Mesothelial cell of epicardium (in vitro differentiated cells): ENCODE measurements around the gene CEP192. TPM values are rescaled to one million over a fixed set of nuclear protein-coding genes. Genes with fewer than 3 reads are reported as not detected.
"Not testable (repeated sequence)": the region's sequence is repeated elsewhere in the genome, so short reads cannot be mapped to it uniquely, and the experiment has no call there.

Experiments used
- DNase-seq, 2 experiments: peaks; one replicate each; pipeline ENCODE4 v3.0.0; 2021; ENCODE audit warnings: low spot score in 2 of 2; ENCODE audit not compliant: unreplicated experiment in 2 of 2
- H3K27ac Mint-ChIP-seq: 2 replicates; pipeline ENCODE4 v1.8.0; 2021; ENCODE audit warnings: mixed read lengths
- H3K27me3 Mint-ChIP-seq: 2 replicates; pipeline ENCODE4 v1.8.0; 2021; ENCODE audit warnings: low read depth, mixed read lengths
- H3K36me3 Mint-ChIP-seq: 2 replicates; pipeline ENCODE4 v1.8.0; 2021; ENCODE audit warnings: mixed read lengths
- H3K4me1 Mint-ChIP-seq: 2 replicates; pipeline ENCODE4 v1.8.0; 2021; ENCODE audit warnings: mixed read lengths
- H3K4me3 Mint-ChIP-seq: 2 replicates; pipeline ENCODE4 v1.8.0; 2021; ENCODE audit warnings: mild to moderate bottlenecking, moderate library complexity, mixed read lengths
- H3K9me3 Mint-ChIP-seq: 2 replicates; pipeline ENCODE4 v1.8.0; 2021; ENCODE audit warnings: mixed read lengths
- total RNA-seq: library from RNA; stranded (reverse); gene quantifications from 3 replicates; pipeline ENCODE4 v1.2.1, GENCODE V29; 2021
- TF ChIP-seq, protein P1 (sequence below): fragments of 200-600 bp; sonication (generic); IDR thresholded peaks from one replicate; pipeline ENCODE4 v1.5.0; 2021; ENCODE audit warnings: antibody characterized with exemption; ENCODE audit not compliant: unreplicated experiment

The CEP192 gene
- total RNA-seq, 1 donor from 2014 or later = 34.6 TPM

DNA sequence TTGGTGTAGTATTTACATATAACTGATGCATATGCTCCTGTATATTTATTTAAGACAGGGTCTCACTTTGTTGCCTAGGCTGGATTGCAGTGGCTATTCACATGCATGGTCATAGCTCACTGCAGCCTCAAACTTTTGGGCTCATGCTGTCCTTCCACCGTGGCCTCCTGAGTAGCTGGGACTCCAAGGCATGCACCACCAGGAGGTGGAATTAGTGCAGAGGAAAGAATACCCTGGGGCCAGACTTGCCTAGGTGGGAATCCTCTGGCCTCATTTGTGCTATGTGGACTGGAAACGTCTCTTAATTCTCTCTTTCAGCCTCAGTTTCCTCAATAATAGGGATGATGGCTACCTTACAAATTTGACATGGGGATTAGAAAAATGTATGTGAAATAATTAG is 2.3 kb downstream of the CEP192 start:
- Mint-ChIP-seq H3K9me3 (no peaks in the 10 kb centered on the region), H3K27me3 (no peaks in the 10 kb centered on the region), H3K36me3 (no peaks in the 10 kb centered on the region), H3K4me3 (no peak overlapping the region), H3K4me1 (peaks cover 26% of the 10 kb centered on the region), H3K27ac (no peak overlapping the region)
- DNase-seq = no peak
- TF ChIP-seq, protein P1, sequence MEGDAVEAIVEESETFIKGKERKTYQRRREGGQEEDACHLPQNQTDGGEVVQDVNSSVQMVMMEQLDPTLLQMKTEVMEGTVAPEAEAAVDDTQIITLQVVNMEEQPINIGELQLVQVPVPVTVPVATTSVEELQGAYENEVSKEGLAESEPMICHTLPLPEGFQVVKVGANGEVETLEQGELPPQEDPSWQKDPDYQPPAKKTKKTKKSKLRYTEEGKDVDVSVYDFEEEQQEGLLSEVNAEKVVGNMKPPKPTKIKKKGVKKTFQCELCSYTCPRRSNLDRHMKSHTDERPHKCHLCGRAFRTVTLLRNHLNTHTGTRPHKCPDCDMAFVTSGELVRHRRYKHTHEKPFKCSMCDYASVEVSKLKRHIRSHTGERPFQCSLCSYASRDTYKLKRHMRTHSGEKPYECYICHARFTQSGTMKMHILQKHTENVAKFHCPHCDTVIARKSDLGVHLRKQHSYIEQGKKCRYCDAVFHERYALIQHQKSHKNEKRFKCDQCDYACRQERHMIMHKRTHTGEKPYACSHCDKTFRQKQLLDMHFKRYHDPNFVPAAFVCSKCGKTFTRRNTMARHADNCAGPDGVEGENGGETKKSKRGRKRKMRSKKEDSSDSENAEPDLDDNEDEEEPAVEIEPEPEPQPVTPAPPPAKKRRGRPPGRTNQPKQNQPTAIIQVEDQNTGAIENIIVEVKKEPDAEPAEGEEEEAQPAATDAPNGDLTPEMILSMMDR = no peak

DNA sequence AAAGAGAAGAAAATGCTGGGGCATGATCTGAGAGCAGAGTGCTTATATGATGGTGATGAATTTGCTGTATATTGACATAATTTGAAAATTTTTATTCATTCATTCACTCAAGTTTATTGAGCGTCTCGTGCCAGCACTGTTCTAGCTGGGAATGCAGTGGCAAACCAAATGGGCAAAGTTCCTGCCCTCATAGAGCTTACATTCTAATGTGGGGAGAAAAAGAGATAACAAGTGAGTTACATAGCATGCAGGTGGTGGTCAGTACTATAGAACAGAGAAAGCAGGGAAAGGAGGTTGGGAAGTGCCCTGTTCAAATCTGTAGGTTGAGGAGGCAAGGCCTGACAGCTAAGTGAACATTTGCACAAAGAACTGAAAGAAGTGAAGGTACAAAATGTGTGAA is 4.3 kb downstream of the CEP192 start:
- Mint-ChIP-seq H3K4me1 (peaks cover 30% of the 10 kb centered on the region), H3K9me3 (no peaks in the 10 kb centered on the region), H3K4me3 (no peak overlapping the region), H3K27ac (no peak overlapping the region), H3K36me3 (no peaks in the 10 kb centered on the region), H3K27me3 (no peaks in the 10 kb centered on the region)
- no peak for DNase-seq
- TF ChIP-seq, protein P1 = no peak

DNA sequence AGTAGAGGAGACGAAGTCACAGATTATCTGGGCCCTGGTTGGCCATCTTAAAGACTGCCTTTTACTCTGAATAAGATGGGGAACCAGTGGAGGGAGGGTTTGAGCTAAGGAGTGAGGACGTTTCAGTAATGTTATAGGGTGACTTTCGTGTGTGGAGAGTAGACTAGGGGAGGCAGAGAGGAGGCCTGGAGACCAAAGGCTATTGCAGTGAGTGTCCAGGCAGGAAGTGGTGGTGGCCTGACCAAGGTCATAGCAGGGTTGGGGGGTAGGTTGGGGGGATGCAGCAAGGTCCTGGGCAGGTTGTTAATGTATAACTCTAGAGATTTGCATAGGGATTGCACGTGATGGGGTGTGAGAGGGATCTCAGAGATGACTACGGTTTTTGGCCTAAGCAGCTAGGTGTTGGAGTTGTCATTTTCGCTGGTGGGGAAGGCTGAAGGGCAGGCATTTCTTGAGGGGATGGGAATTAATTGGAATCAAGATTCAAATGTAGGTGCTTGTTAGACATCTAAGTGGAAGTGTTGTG is 4.9 kb downstream of the CEP192 start:
- Mint-ChIP-seq H3K4me3 (no peak overlapping the region), H3K4me1 (peaks cover 27% of the 10 kb centered on the region), H3K27me3 (no peaks in the 10 kb centered on the region), H3K27ac (no peak overlapping the region), H3K36me3 (no peaks in the 10 kb centered on the region), H3K9me3 (no peaks in the 10 kb centered on the region)
- no peak for DNase-seq
- TF ChIP-seq, protein P1 = no peak

DNA sequence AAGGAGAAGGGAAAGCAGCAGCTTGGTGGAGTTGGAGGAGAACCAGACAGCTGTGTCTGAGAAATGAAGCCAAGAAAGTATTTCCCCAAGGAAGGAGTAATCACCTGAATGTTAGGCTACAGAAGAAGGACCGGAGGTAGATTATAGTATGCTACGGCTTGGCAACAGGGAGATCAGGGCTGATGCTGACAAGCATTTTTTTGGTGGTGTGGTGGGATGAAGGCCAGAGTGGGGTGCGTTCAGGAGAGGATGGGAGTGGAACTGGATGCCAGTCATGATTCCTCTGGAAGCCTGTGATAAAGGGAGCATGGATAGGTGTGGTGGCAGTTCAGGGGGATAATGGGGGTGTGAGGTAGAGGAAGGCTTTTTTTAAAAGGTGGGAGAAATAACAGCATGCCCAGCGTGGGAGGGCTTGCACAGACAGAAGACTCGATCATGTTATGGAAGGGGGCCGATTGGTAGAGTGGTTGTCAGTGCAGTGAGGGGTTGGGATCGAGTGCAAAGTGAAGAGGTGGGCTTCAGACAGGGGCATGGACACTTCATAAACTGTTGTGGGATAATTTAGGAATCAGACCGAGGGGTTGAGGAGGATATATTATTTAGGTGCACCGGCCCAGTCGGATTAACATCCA is 5.6 kb downstream of the CEP192 start:
- DNase-seq = no peak
- TF ChIP-seq, protein P1 = no peak
- Mint-ChIP-seq H3K9me3 (no peaks in the 10 kb centered on the region), H3K36me3 (no peaks in the 10 kb centered on the region), H3K4me1 (peaks cover 27% of the 10 kb centered on the region), H3K4me3 (no peak overlapping the region), H3K27ac (no peak overlapping the region), H3K27me3 (no peaks in the 10 kb centered on the region)

DNA sequence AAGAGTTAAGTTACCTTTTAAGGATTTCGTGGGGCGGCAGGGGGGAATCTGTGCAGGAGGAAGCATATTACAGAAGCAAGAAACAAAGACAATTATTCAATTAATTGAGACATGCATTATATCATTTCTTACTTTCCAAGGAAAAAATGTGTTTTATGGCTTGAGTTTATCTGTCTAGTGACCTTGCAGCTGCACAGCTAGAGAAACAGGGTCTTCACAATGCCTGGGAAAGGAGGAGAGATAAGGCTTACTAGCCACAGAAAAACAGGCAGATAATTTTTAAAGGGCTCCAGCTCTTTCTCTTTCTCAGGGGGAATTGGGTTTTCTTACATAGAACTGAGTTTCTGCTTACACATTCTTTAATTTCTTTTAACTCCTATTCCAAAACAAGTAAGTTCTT is 6.2 kb downstream of the CEP192 start:
- H3K27ac Mint-ChIP-seq, H3K27me3 Mint-ChIP-seq, H3K4me3 Mint-ChIP-seq, DNase-seq, H3K9me3 Mint-ChIP-seq, H3K36me3 Mint-ChIP-seq: not testable (repeated sequence)
- peaks cover 22% of the 10 kb centered on the region for H3K4me1 Mint-ChIP-seq

DNA sequence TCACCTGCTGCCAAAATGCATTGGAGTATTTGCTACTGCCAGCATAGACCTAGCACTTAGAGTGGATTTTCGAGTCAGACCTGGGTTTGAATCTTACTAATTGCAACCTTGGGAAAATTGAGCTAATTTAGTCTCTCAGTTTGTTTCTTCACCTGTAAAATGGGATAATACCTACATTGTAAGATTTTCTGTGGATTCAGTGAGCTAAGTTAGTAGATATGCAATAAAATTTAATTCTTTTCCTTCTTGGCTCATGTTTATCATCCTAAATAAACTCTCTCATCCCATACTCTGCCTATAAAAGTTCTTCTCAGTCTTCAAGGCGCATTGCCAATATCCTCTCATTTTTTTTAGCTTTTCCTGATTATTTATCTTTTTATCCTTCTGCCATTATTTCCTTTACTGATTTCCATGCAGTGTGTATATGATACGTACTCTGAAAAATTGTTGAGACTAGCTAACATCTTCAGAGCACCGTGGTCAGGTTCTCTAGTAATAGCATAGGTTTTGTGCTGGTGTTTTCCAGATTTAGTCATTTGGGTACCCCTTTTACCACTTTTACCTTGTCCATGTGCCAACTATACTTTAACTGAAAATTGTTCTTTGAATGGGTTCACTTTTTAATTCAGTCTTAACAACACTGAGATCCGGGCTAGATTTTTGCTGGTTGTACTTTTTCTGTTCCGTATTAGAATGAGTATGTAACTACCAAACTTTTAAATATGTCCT is 7.3 kb downstream of the CEP192 start:
- DNase-seq = no peak
- Mint-ChIP-seq H3K27me3 (no peaks in the 10 kb centered on the region), H3K36me3 (no peaks in the 10 kb centered on the region), H3K4me1 (peaks cover 13% of the 10 kb centered on the region), H3K4me3 (no peak overlapping the region), H3K9me3 (no peaks in the 10 kb centered on the region), H3K27ac (peak overlapping the region; percentile 13)
- TF ChIP-seq, protein P1 = no peak
